NB4 (cell line): Measurements from ENCODE around the gene TMEM273.

Source experiments
- DNase-seq: peaks from one replicate; pipeline ENCODE4 v3.0.0; 2010; ENCODE audit warnings: low read depth
- H3K4me3 ChIP-seq: one replicate; pipeline ENCODE4 v1.5.1; 2011; ENCODE audit warnings: mild to moderate bottlenecking, low read depth, low read length, moderate library complexity
- MAX ChIP-seq: IDR thresholded peaks from 2 replicates; pipeline ENCODE4 v1.6.1; 2011; ENCODE audit warnings: low read depth, low read length
- MYC ChIP-seq: IDR thresholded peaks from 2 replicates; pipeline ENCODE4 v1.6.1; 2011; ENCODE audit warnings: low read depth, low read length
- POLR2A ChIP-seq: IDR thresholded peaks from 2 replicates; pipeline ENCODE4 v1.6.1; 2011; ENCODE audit warnings: mild to moderate bottlenecking; ENCODE audit not compliant: insufficient read length; ENCODE audit errors: extremely low read depth
- TF ChIP-seq, protein P1 (sequence below): IDR thresholded peaks from one replicate; pipeline ENCODE4 v1.5.1; 2012; ENCODE audit warnings: low read depth, low read length

The TMEM273 gene

DNA sequence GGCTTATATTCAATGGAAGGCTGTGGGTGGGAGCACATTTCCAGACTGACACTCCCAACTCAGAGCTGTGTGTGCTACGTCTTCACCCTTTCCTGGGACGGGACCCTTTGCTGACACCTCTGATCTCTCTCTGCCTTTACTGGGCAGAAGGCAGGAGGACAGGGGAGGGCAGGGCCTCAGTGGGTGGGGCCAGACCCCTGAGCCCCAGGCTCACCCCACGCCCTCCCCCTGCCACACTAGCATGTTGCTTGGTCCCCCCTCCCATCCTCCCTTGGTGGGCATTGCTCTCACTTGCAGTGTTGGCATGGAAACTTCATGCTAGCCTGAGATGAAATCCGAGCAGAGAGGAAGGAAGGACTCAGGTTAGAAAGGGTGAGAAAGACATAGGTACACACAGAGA, 18.4 kb downstream of the TMEM273 start:
- TF ChIP-seq, protein P1, sequence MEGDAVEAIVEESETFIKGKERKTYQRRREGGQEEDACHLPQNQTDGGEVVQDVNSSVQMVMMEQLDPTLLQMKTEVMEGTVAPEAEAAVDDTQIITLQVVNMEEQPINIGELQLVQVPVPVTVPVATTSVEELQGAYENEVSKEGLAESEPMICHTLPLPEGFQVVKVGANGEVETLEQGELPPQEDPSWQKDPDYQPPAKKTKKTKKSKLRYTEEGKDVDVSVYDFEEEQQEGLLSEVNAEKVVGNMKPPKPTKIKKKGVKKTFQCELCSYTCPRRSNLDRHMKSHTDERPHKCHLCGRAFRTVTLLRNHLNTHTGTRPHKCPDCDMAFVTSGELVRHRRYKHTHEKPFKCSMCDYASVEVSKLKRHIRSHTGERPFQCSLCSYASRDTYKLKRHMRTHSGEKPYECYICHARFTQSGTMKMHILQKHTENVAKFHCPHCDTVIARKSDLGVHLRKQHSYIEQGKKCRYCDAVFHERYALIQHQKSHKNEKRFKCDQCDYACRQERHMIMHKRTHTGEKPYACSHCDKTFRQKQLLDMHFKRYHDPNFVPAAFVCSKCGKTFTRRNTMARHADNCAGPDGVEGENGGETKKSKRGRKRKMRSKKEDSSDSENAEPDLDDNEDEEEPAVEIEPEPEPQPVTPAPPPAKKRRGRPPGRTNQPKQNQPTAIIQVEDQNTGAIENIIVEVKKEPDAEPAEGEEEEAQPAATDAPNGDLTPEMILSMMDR, result no peak
- TF ChIP-seq MAX (no peak), MYC (no peak), POLR2A (no peak)
- DNase-seq, result no peak
- H3K4me3 ChIP-seq, result no peak overlapping the region

- DNase-seq, result peak; percentile 76
- no peak overlapping the region for H3K4me3 ChIP-seq
- TF ChIP-seq POLR2A, result no peak
- TF ChIP-seq MAX, result 0 out of 2 replicates have a peak, but pooled peaks have one; percentile 23
Measured at GRCh38 chr10:49168831-49169500, 19.2 kb downstream of the TMEM273 start.

GRCh38 chr10:49168171-49168540, 20.0 kb downstream of the TMEM273 start:
- H3K4me3 ChIP-seq, result no peak overlapping the region
- TF ChIP-seq, protein P1, result no peak
- TF ChIP-seq MAX (no peak), POLR2A (no peak), MYC (no peak)
- no peak for DNase-seq

DNA sequence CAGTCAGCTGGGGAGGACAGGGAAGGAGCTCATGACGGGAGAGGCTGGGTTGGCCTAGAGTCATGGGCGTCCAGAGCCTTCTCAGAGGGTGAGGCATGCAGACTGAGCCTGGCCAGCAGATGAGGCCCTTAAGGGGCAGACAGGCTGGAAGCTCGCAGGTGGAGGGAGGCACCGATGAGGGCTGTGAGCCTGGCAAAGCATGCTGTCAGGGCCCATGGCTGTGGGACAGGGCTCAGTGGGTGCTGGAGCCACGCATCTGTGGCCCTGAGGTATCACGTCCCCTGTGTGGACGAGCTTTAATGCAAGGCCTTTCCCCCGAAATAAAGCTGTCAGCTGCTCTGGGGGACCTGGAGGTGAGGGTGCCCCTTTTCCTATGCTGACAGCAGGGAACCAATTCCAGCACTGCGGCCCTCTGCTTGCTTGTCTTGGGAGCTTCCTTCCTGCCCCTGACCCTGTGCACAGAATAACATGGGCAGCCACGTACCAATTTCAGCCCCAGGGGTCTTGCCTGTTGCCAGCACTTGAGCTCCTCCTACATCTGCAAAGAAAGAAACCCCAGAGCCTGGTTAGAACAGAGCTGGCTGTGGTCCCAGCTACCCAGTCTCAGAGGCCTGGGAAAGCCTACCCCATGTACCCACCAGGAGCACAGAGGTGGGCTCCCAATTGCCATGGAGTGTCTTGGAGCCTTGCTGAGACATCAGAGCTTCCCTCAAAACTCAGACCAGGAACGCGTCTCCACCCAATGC, 20.6 kb downstream of the TMEM273 start:
- no peak for DNase-seq
- no peak overlapping the region for H3K4me3 ChIP-seq
- TF ChIP-seq POLR2A, result no peak
- TF ChIP-seq, protein P1, result no peak
- TF ChIP-seq MYC, result no peak
- no peak for TF ChIP-seq MAX

GRCh38 chr10:49166484-49167400, 21.4 kb downstream of the TMEM273 start:
- no peak for DNase-seq
- TF ChIP-seq MYC (no peak), POLR2A (no peak), MAX (no peak)
- TF ChIP-seq, protein P1, result no peak

More at GRCh38 chr10:49166484-49167400, 21.4 kb downstream of the TMEM273 start:
- no peak overlapping the region for H3K4me3 ChIP-seq
